Iris pigment epithelial cell (primary cell): Measurements from ENCODE around the gene MYT1.
"Not testable (repeated sequence)": the region's sequence is repeated elsewhere in the genome, so short reads cannot be mapped to it uniquely, and the experiment has no call there.

Source experiments
- DNase-seq: peaks from one replicate; pipeline ENCODE4 v3.0.0-alpha.2; 2011; ENCODE audit warnings: low read depth

The MYT1 gene

DNA sequence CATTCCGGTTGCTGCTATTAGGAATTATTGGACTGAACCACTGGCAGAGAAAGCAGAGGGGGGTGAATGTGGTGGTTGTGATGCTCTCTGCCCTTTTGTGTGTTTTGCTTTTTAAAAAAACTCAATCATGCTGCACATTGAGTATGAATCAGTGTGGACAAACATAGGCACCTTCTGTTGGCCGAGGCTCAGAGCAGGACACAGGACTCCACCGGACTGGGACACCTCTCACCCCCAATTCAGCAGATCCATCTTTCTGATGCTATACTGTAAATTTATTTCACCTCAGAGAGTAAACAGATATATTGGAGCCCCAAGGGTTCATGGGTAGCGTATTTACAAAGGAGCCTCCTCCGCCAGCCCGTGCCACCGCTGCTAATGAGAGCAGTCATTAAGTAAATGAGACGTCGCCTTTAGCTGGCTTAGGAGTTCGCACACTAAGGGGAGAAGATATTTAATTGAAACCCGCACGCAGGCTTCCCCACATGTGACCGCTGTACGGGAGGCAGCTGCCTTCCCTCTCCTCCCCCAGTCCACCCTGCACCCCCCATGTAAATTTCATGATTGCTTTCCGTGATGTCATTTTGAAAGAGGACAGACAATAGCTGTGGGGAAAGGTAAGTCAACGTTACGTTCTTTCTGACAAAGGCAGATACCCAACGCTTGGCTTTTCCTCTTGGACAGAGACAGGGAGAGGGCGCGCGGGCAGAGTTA is at the start of gene MYT1:
Gene MYT1, plus strand, starts transcription at position 330 of the 714 bp plus-strand sequence. CDS start 34,410 bp downstream, outside the sequence.
- no peak for DNase-seq

DNA sequence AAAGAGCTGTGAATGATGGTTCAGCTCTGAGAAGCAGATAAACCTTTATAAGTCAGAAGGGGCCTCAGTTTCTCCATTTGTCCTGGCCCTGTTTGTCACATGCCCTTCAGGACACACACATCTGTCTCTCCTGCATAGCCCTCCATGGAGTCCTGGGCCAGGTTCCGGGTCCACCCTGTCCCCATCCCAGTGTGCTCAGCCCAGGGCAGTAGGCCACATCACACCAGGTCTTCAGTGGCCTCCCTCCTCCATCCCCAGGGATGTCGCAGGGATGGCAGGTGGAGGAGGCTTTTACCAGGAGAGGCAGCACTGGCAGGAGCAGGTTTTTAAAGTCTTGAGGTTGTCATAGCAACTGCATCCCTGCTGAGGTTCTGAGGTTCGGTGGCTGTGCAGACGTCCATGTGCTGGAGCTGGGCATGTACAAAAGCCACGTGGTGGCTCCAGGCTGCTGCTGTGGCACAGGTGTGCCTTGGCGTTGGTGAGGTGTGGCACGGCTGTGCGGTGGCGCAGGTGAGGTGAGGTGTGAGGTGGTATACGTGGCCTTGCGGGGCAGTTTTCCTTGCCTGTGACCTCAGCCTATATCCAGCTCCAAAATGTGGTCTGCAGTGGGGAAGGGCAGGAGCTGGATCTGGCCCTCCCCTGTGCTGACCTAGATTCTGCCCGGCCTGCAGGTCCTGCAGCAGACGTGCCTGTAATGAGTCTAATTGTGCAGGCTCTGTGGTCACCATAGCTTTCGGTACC is 48.9 kb upstream of the MYT1 start:
- DNase-seq, result no peak

GRCh38 chr20:64116016-64116415 is 48.2 kb upstream of the MYT1 start:
- no peak for DNase-seq

GRCh38 chr20:64116541-64117431 is 47.5 kb upstream of the MYT1 start:
- DNase-seq, result no peak

DNA sequence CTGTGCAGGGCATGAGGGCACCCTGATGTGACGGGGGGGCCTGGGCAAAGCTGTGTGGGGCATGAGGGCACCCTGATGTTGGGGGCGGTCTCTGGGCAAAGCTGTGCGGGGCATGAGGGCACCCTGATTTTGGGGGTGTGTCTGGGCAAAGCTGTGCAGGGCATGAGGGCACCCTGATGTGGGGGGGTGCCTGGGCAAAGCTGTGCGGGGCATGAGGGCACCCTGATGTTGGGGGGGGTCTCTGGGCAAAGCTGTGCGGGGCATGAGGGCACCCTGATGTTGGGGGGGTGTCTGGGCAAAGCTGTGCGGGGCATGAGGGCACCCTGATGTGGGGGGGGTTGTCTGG is 46.8 kb upstream of the MYT1 start:
- DNase-seq, result not testable (repeated sequence)

DNA sequence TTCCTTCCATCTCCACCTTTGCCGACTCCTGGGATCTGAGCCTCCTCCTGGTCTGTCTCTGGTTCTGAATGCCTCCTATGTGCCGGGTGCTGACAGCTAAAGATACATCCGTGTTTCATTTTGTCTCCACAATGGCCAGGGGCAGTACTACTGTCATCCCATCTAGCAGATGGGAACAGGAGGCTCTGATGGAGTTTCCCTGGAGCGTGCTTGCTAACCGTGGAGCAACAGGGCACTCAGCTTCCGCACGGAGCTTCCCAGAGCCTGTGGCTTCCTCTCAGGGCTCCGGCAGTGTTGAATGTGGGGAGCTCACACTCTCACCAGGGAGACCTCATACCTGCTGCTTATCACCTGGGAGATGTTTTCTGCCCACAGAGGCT is 45.0 kb upstream of the MYT1 start:
- DNase-seq, result no peak

GRCh38 chr20:64119681-64120341 is 44.4 kb upstream of the MYT1 start:
- no peak for DNase-seq

- DNase-seq, result no peak
These were observed 42.7 kb upstream of the MYT1 start for GRCh38 chr20:64121586-64121985.

- not testable (repeated sequence) for DNase-seq
These were observed 41.3 kb upstream of the MYT1 start for GRCh38 chr20:64122927-64123326.

DNA sequence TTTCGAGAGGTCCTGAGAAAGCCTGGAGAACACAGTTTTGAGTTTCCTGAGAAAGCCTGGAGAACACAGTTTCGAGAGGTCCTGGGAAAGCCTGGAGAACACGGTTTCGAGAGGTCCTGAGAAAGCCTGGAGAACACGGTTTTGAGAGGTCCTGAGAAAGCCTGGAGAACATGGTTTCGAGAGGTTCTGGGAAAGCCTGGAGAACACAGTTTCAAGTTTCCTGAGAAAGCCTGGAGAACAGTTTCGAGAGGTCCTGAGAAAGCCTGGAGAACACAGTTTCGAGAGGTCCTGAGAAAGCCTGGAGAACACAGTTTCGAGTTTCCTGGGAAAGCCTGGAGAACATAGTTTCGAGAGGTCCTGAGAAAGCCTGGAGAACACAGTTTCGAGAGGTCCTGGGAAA is 40.7 kb upstream of the MYT1 start:
- DNase-seq, result not testable (repeated sequence)

DNA sequence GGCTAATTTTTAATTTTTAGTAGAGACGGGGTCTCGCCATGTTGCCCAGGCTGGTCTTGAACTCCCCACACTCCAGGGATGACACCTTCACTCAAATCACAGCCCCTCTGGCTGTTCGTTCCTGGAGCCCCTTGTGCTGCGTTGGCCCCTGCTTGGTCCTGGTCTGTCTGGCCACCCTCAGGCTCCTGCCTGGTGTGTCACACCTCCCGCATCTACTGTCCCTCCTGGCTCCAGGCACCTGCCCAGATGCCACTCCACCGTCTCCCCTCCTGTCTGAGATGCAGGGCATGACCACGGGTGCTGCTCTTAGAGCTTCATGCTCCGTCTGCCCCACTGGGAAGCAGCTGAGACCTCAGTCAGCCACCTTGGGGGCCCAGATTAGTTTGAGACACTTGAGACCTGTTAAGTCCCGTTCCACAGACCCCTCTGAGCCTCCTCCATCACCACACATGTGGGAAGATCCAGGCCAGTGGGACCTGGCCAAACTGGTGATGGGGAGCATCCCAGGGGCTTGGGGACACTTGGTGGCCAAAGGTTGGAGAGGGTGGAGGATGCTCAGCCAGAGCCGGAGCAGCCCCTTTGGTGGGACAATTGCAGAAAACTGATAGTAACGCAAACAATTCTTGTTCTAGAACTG is 35.0 kb upstream of the MYT1 start:
- no peak for DNase-seq

- DNase-seq, result no peak
These were observed 34.0 kb upstream of the MYT1 start for GRCh38 chr20:64130271-64130670.

DNA sequence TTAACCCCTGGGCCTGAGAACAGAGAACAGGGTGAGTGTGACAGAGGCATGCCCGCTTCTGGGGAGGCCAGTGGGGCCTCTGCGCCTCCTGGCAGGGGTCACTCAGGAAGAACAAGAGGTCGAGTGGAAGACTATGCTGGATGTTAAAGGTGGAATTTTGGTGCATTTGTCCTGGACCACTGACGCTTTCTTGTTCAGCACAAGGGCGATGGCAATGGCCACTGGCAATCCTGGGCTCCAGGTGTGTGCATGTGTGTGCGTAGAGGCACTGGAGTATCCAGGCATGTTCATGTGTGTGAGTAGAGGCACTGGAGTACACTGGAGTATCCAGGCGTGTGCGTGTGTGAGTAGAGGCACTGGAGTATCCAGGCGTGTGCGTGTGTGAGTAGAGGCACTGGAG is 33.4 kb upstream of the MYT1 start:
- DNase-seq, result no peak

GRCh38 chr20:64131406-64131805 is 32.8 kb upstream of the MYT1 start:
- peak; percentile 9 for DNase-seq

DNA sequence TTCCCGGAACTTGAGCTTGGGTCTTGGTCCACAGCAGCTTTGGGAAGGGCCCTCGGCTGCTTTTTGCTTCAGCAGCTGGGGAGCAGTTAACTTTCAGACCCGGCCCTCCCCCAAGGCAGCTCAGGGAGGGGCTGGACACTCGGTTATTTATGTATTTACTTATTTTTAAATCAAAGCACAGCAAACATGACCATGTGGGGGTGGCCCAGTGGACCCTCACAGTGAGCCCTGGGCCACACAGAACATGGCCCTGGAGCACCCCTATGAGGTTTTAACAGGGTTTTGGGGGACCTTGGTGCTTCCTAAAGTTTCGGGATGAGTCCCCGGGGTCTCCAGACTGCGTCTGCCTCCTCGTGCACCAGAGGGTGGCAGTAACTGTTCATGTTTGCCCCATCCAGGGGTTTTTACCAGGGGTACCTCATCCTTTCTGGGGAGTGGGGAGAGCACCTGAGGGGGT is 30.3 kb upstream of the MYT1 start:
- no peak for DNase-seq

DNA sequence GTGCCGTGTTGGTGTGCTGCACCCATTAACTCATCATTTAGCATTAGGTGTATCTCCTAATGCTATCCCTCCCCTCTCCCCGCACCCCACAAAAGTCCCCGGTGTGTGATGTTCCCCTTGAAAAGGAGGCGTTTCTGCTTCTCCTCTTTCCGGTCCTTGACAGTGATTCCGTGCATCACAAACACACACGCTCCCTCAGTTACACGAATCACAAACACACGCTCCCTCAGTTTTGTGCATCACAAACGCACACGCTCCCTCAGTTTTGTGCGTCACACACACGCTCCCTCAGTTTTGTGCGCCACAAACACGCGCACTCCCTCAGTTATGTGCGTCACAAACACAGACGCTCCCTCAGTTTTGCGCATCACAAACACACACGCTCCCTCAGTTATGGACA is 29.5 kb upstream of the MYT1 start:
- DNase-seq, result not testable (repeated sequence)

- no peak for DNase-seq
These were observed 28.1 kb upstream of the MYT1 start for GRCh38 chr20:64136004-64136710.

- DNase-seq, result no peak
These were observed 26.6 kb upstream of the MYT1 start for GRCh38 chr20:64137598-64138031.

GRCh38 chr20:64138276-64138815 is 25.9 kb upstream of the MYT1 start:
- no peak for DNase-seq

- no peak for DNase-seq
These were observed 24.8 kb upstream of the MYT1 start for GRCh38 chr20:64139199-64140060.
